WTC11 (cell line): Measurements from ENCODE around the gene KCNE4. TPM values are rescaled to one million over a fixed set of nuclear protein-coding genes. Genes with fewer than 3 reads are reported as not detected.

ENCODE experiments used
- ATAC-seq: fragments of 200-7000 bp; cut with Tn5 transposase; 2 replicates; pipeline ENCODE4 v1.10.0; 2021; ENCODE audit warnings: mild to moderate bottlenecking, moderate library complexity
- CTCF ChIA-PET: fragments of 300-600 bp; sonication (Branson Sonifier 250); formaldehyde crosslinking; loops from one replicate; lab custom pipeline; 2021; ENCODE audit warnings: antibody characterized with exemption; lab: Charles Lee
- POLR2A ChIA-PET: fragments of 350-600 bp; sonication (Branson Sonifier 250); formaldehyde crosslinking; loops from one replicate; lab custom pipeline; 2021; ENCODE audit warnings: antibody characterized with exemption; lab: Charles Lee
- DNase-seq: peaks from one replicate; pipeline ENCODE4 v3.0.0; 2021; ENCODE audit warnings: low spot score
- H3K27ac Mint-ChIP-seq: 2 replicates; pipeline ENCODE4 v1.8.0; 2021; ENCODE audit warnings: mixed read lengths
- H3K27me3 Mint-ChIP-seq: 2 replicates; pipeline ENCODE4 v1.8.0; 2021; ENCODE audit warnings: low read depth, mild to moderate bottlenecking, moderate library complexity, mixed read lengths
- H3K36me3 Mint-ChIP-seq: 2 replicates; pipeline ENCODE4 v1.8.0; 2021; ENCODE audit warnings: mixed read lengths
- H3K4me1 Mint-ChIP-seq: 2 replicates; pipeline ENCODE4 v1.8.0; 2022; ENCODE audit warnings: mixed read lengths
- H3K4me3 Mint-ChIP-seq: 2 replicates; pipeline ENCODE4 v1.8.0; 2021; ENCODE audit warnings: mild to moderate bottlenecking, moderate library complexity, mixed read lengths
- H3K9me3 Mint-ChIP-seq: 2 replicates; pipeline ENCODE4 v1.8.0; 2021; ENCODE audit warnings: mixed read lengths
- ARID4B ChIP-seq: sonication (generic); formaldehyde crosslinking; IDR thresholded peaks from 2 replicates; pipeline ENCODE4 v1.8.0; 2023; ENCODE audit warnings: missing genetic modification reagents, mild to moderate bottlenecking, borderline replicate concordance
- CBFB ChIP-seq: sonication (generic); formaldehyde crosslinking; IDR thresholded peaks from 2 replicates; pipeline ENCODE4 v1.8.1; 2022; ENCODE audit warnings: mild to moderate bottlenecking, low read depth, missing genetic modification reagents
- CDX4 ChIP-seq: fragments of 250-450 bp; sonication (Bioruptor Pico); IDR thresholded peaks from 2 replicates; pipeline ENCODE4 v1.9.0; 2021; ENCODE audit warnings: moderate library complexity, mild to moderate bottlenecking, inconsistent platforms, borderline replicate concordance
- CREB1 ChIP-seq: sonication (generic); formaldehyde crosslinking; IDR thresholded peaks from 2 replicates; pipeline ENCODE4 v1.8.0; 2023; ENCODE audit warnings: mild to moderate bottlenecking, missing genetic modification reagents
- CREM ChIP-seq: sonication (generic); formaldehyde crosslinking; IDR thresholded peaks from 2 replicates; pipeline ENCODE4 v1.8.1; 2022; ENCODE audit warnings: mild to moderate bottlenecking, missing genetic modification reagents, moderate library complexity
- FOXK1 ChIP-seq: sonication (generic); formaldehyde crosslinking; IDR thresholded peaks from 2 replicates; pipeline ENCODE4 v1.8.0; 2022; ENCODE audit warnings: mild to moderate bottlenecking, moderate library complexity, missing genetic modification reagents
- GTF2I ChIP-seq: fragments of 250-450 bp; sonication (Bioruptor Pico); conservative IDR thresholded peaks from 2 replicates; pipeline ENCODE4 v1.4.0; 2021; ENCODE audit warnings: mild to moderate bottlenecking
- JUN ChIP-seq: sonication (generic); formaldehyde crosslinking; IDR thresholded peaks from 2 replicates; pipeline ENCODE4 v1.8.0; 2023; ENCODE audit warnings: mild to moderate bottlenecking, missing genetic modification reagents
- NFATC4 ChIP-seq: fragments of 250-450 bp; sonication (Bioruptor Pico); IDR thresholded peaks from 2 replicates; pipeline ENCODE4 v1.9.0; 2021; ENCODE audit warnings: mild to moderate bottlenecking
- NFE2L1 ChIP-seq: sonication (generic); formaldehyde crosslinking; IDR thresholded peaks from 2 replicates; pipeline ENCODE4 v1.8.1; 2023; ENCODE audit warnings: missing genetic modification reagents
- NFYB ChIP-seq: sonication (generic); formaldehyde crosslinking; conservative IDR thresholded peaks from 2 replicates; pipeline ENCODE4 v1.8.0; 2022; ENCODE audit warnings: low read depth, missing genetic modification reagents
- NR3C1 ChIP-seq: sonication (generic); formaldehyde crosslinking; conservative IDR thresholded peaks from 2 replicates; pipeline ENCODE4 v1.8.1; 2023; ENCODE audit warnings: low read depth, mild to moderate bottlenecking, missing genetic modification reagents
- PRDM15 ChIP-seq: sonication (generic); formaldehyde crosslinking; IDR thresholded peaks from 2 replicates; pipeline ENCODE4 v1.8.0; 2022; ENCODE audit warnings: missing genetic modification reagents
- RORB ChIP-seq: fragments of 250-450 bp; sonication (Bioruptor Pico); IDR thresholded peaks from 2 replicates; pipeline ENCODE4 v1.9.0; 2021; ENCODE audit warnings: mild to moderate bottlenecking
- SMAD4 ChIP-seq: sonication (generic); formaldehyde crosslinking; IDR thresholded peaks from 2 replicates; pipeline ENCODE4 v1.8.0; 2022; ENCODE audit warnings: mild to moderate bottlenecking, missing genetic modification reagents
- SOX15 ChIP-seq: fragments of 250-450 bp; sonication (Bioruptor Pico); IDR thresholded peaks from 2 replicates; pipeline ENCODE4 v1.9.0; 2021; ENCODE audit warnings: mild to moderate bottlenecking
- SP1 ChIP-seq: sonication (generic); formaldehyde crosslinking; conservative IDR thresholded peaks from 2 replicates; pipeline ENCODE4 v1.8.1; 2022; ENCODE audit warnings: missing genetic modification reagents
- TEAD1 ChIP-seq: sonication (generic); formaldehyde crosslinking; IDR thresholded peaks from 2 replicates; pipeline ENCODE4 v1.8.0; 2022; ENCODE audit warnings: mild to moderate bottlenecking, missing genetic modification reagents
- ZNF138 ChIP-seq: sonication (generic); formaldehyde crosslinking; conservative IDR thresholded peaks from 2 replicates; pipeline ENCODE4 v1.8.1; 2022; ENCODE audit warnings: mild to moderate bottlenecking, moderate library complexity, missing genetic modification reagents
- ZNF423 ChIP-seq: fragments of 250-450 bp; sonication (Bioruptor Pico); IDR thresholded peaks from 2 replicates; pipeline ENCODE4 v2.1.2; 2022; ENCODE audit warnings: mild to moderate bottlenecking, moderate library complexity
- total RNA-seq: library from RNA; stranded (reverse); gene quantifications from 3 replicates; pipeline ENCODE4 v1.2.3, GENCODE V29; 2021

KCNE4 gene
- total RNA-seq, 1 experiment from 2014 or later, result 0.04 TPM

- Mint-ChIP-seq H3K9me3 (peaks cover 60% of the 10 kb centered on the region), H3K4me3 (no peak overlapping the region), H3K27me3 (peaks cover 16% of the 10 kb centered on the region), H3K36me3 (peaks cover 41% of the 10 kb centered on the region), H3K4me1 (peaks cover 54% of the 10 kb centered on the region), H3K27ac (no peak overlapping the region)
- DNase-seq (no peak), ATAC-seq (no peak)
- TF ChIP-seq ZNF423 (CRISPR knock-in tag) (no peak), RORB (CRISPR knock-in tag) (no peak), CBFB (CRISPR knock-in tag) (no peak), GTF2I (CRISPR knock-in tag) (no peak), NFYB (CRISPR knock-in tag) (no peak), NFATC4 (CRISPR knock-in tag) (no peak), SP1 (CRISPR knock-in tag) (no peak), CREM (CRISPR knock-in tag) (no peak), SOX15 (CRISPR knock-in tag) (no peak), ZNF138 (CRISPR knock-in tag) (no peak), CREB1 (CRISPR knock-in tag) (no peak), NR3C1 (CRISPR knock-in tag) (no peak), TEAD1 (CRISPR knock-in tag) (no peak), FOXK1 (CRISPR knock-in tag) (no peak), PRDM15 (CRISPR knock-in tag) (no peak), SMAD4 (CRISPR knock-in tag) (no peak), NFE2L1 (no peak), ARID4B (CRISPR knock-in tag) (no peak), JUN (CRISPR knock-in tag) (no peak), CDX4 (CRISPR knock-in tag) (no peak)
- CTCF ChIA-PET, result no interaction called here
- POLR2A ChIA-PET, result no interaction called here
Observed at GRCh38 chr2:223034221-223034975, 17.6 kb upstream of the KCNE4 start.
